Chondrocyte (in vitro differentiated cells): Measurements from ENCODE around the gene INTS1. TPM values are rescaled to one million over a fixed set of nuclear protein-coding genes. Genes with fewer than 3 reads are reported as not detected.

ENCODE experiments used
- DNase-seq: peaks from one replicate; pipeline ENCODE4 v3.0.0; 2021; ENCODE audit warnings: mixed read lengths, low spot score
- H3K27ac Mint-ChIP-seq: one replicate; pipeline ENCODE4 v1.8.0; 2021; ENCODE audit warnings: mild to moderate bottlenecking, moderate library complexity, mixed read lengths; ENCODE audit not compliant: unreplicated experiment
- H3K27me3 Mint-ChIP-seq: 2 replicates; pipeline ENCODE4 v1.8.0; 2021; ENCODE audit warnings: low read depth, mixed read lengths
- H3K36me3 Mint-ChIP-seq: 2 replicates; pipeline ENCODE4 v1.8.0; 2021; ENCODE audit warnings: low read depth, mixed read lengths
- H3K4me1 Mint-ChIP-seq: 2 replicates; pipeline ENCODE4 v1.8.0; 2021; ENCODE audit warnings: low read depth, mild to moderate bottlenecking, mixed read lengths
- H3K4me3 Mint-ChIP-seq: one replicate; pipeline ENCODE4 v1.8.0; 2021; ENCODE audit warnings: mild to moderate bottlenecking, moderate library complexity, mixed read lengths; ENCODE audit not compliant: unreplicated experiment
- H3K9me3 Mint-ChIP-seq: 2 replicates; pipeline ENCODE4 v1.8.0; 2021; ENCODE audit warnings: low read depth, mixed read lengths
- CTCF ChIP-seq: fragments of 200-600 bp; sonication (generic); IDR thresholded peaks from 2 replicates; pipeline ENCODE4 v1.5.0; 2021; ENCODE audit warnings: antibody characterized with exemption, mild to moderate bottlenecking, moderate library complexity
- total RNA-seq: library from RNA; stranded (reverse); gene quantifications from 3 replicates; pipeline ENCODE4 v1.2.1, GENCODE V29; 2021

Gene INTS1
- total RNA-seq, 1 donor from 2014 or later = 80.4 TPM

GRCh38 chr7:1500064-1500807 is 4.0 kb downstream of the INTS1 start:
- peaks cover 20% of the 10 kb centered on the region for H3K4me1 Mint-ChIP-seq
- no peak overlapping the region for H3K4me3 Mint-ChIP-seq
- H3K36me3 Mint-ChIP-seq = peaks cover 14% of the 10 kb centered on the region
- TF ChIP-seq CTCF = no peak
- no peaks in the 10 kb centered on the region for H3K9me3 Mint-ChIP-seq
- no peaks in the 10 kb centered on the region for H3K27me3 Mint-ChIP-seq
- no peak for DNase-seq
- no peak overlapping the region for H3K27ac Mint-ChIP-seq

- peaks cover 20% of the 10 kb centered on the region for H3K4me1 Mint-ChIP-seq
- H3K4me3 Mint-ChIP-seq = no peak overlapping the region
These were observed 4.7 kb downstream of the INTS1 start for GRCh38 chr7:1499367-1500029.

GRCh38 chr7:1498370-1499305 is 5.6 kb downstream of the INTS1 start:
- Mint-ChIP-seq H3K36me3 (peaks cover 14% of the 10 kb centered on the region), H3K27me3 (no peaks in the 10 kb centered on the region), H3K4me1 (peaks cover 18% of the 10 kb centered on the region), H3K4me3 (no peak overlapping the region), H3K9me3 (no peaks in the 10 kb centered on the region), H3K27ac (no peak overlapping the region)
- TF ChIP-seq CTCF = no peak
- no peak for DNase-seq

More at GRCh38 chr7:1499367-1500029, 4.7 kb downstream of the INTS1 start:
- no peak for DNase-seq
- Mint-ChIP-seq H3K27ac (no peak overlapping the region), H3K36me3 (peaks cover 14% of the 10 kb centered on the region), H3K9me3 (no peaks in the 10 kb centered on the region), H3K27me3 (no peaks in the 10 kb centered on the region)
- no peak for TF ChIP-seq CTCF

- Mint-ChIP-seq H3K27me3 (no peaks in the 10 kb centered on the region), H3K4me1 (peaks cover 7% of the 10 kb centered on the region), H3K4me3 (no peak overlapping the region), H3K9me3 (no peaks in the 10 kb centered on the region), H3K36me3 (peaks cover 17% of the 10 kb centered on the region), H3K27ac (no peak overlapping the region)
- TF ChIP-seq CTCF = no peak
- no peak for DNase-seq
These were observed 6.8 kb downstream of the INTS1 start for GRCh38 chr7:1497293-1497927.
